ENCODE data around the gene ADRA2C. TPM values are rescaled to one million over a fixed set of nuclear protein-coding genes. Genes with fewer than 3 reads are reported as not detected.

ADRA2C gene
- total RNA-seq, 1 donor from 2014 or later, result 17.2 TPM

- intact Hi-C loops (cut with DNase I), result no loop called here
- peaks cover 6% of the 10 kb centered on the region for H3K9me3 ChIP-seq
- DNase-seq (ENCODE audit: extremely low spot score in 2 of 2), result no peak
- H3K36me3 ChIP-seq, result no peaks in the 10 kb centered on the region
- no peak overlapping the region for H3K27ac ChIP-seq
- H3K4me3 ChIP-seq, result no peak overlapping the region
- peaks cover 8% of the 10 kb centered on the region for H3K4me1 ChIP-seq
- TF ChIP-seq POLR2A (IDR thresholded peaks at IDR 0.05), result no peak
- TF ChIP-seq POLR2AphosphoS5 (IDR thresholded peaks at IDR 0.05; ENCODE audit: insufficient read depth in 1 of 2, low read depth in 1 of 2), result no peak
- TF ChIP-seq CTCF (IDR thresholded peaks at IDR 0.05), result no peak
- no peaks in the 10 kb centered on the region for H3K27me3 ChIP-seq
Observed at GRCh38 chr4:3719836-3720235, 46.3 kb upstream of the ADRA2C start.

GRCh38 chr4:3720466-3720865, 45.7 kb upstream of the ADRA2C start:
- intact Hi-C loops (cut with DNase I), result no loop called here
- H3K36me3 ChIP-seq, result no peaks in the 10 kb centered on the region
- TF ChIP-seq POLR2AphosphoS5 (IDR thresholded peaks at IDR 0.05; ENCODE audit: insufficient read depth in 1 of 2, low read depth in 1 of 2), result no peak
- no peak for TF ChIP-seq CTCF (IDR thresholded peaks at IDR 0.05)
- no peak for TF ChIP-seq POLR2A (IDR thresholded peaks at IDR 0.05)
- H3K9me3 ChIP-seq, result peaks cover 6% of the 10 kb centered on the region
- H3K4me3 ChIP-seq, result no peak overlapping the region
- peaks cover 12% of the 10 kb centered on the region for H3K4me1 ChIP-seq
- no peak overlapping the region for H3K27ac ChIP-seq
- DNase-seq (ENCODE audit: extremely low spot score in 2 of 2), result no peak
- H3K27me3 ChIP-seq, result no peaks in the 10 kb centered on the region

DNA sequence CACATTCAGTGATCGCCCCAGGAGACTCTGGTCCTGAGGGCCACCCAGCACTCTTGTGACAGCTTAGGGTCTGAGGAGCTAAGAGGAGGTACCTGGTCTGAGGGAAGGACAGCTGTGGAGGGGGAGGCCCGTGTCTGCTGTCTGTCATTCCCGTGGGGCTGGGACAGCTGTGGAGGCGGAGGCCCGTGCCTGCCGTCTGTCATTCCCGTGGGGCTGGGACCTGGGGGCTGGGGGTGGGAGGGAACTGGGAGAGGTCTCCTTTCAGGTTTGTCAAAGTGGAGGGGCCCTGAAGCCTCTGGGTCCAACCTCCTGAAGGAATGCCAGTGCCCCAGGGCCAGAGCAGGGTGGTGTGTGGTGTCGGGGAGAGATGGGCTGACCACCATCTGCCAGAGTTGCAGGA, 45.0 kb upstream of the ADRA2C start:
- no peak for DNase-seq (ENCODE audit: extremely low spot score in 2 of 2)
- no peaks in the 10 kb centered on the region for H3K27me3 ChIP-seq
- H3K4me1 ChIP-seq, result peaks cover 12% of the 10 kb centered on the region
- intact Hi-C loops (cut with DNase I), result no loop called here
- H3K36me3 ChIP-seq, result no peaks in the 10 kb centered on the region
- no peak overlapping the region for H3K4me3 ChIP-seq
- H3K9me3 ChIP-seq, result peaks cover 6% of the 10 kb centered on the region
- TF ChIP-seq POLR2A (IDR thresholded peaks at IDR 0.05), result no peak
- TF ChIP-seq CTCF (IDR thresholded peaks at IDR 0.05), result no peak
- TF ChIP-seq POLR2AphosphoS5 (IDR thresholded peaks at IDR 0.05; ENCODE audit: insufficient read depth in 1 of 2, low read depth in 1 of 2), result no peak
- no peak overlapping the region for H3K27ac ChIP-seq

- no peak for DNase-seq (ENCODE audit: extremely low spot score in 2 of 2)
- Histone ChIP-seq H3K27me3 (no peaks in the 10 kb centered on the region), H3K4me3 (no peak overlapping the region), H3K4me1 (peaks cover 12% of the 10 kb centered on the region), H3K36me3 (no peaks in the 10 kb centered on the region), H3K9me3 (peaks cover 6% of the 10 kb centered on the region), H3K27ac (no peak overlapping the region)
- intact Hi-C loops (cut with DNase I), result no loop called here
- TF ChIP-seq POLR2AphosphoS5 (IDR thresholded peaks at IDR 0.05; ENCODE audit: insufficient read depth in 1 of 2, low read depth in 1 of 2) (no peak), POLR2A (IDR thresholded peaks at IDR 0.05) (no peak), CTCF (IDR thresholded peaks at IDR 0.05) (no peak)
Observed at GRCh38 chr4:3721627-3722026, 44.6 kb upstream of the ADRA2C start.

DNA sequence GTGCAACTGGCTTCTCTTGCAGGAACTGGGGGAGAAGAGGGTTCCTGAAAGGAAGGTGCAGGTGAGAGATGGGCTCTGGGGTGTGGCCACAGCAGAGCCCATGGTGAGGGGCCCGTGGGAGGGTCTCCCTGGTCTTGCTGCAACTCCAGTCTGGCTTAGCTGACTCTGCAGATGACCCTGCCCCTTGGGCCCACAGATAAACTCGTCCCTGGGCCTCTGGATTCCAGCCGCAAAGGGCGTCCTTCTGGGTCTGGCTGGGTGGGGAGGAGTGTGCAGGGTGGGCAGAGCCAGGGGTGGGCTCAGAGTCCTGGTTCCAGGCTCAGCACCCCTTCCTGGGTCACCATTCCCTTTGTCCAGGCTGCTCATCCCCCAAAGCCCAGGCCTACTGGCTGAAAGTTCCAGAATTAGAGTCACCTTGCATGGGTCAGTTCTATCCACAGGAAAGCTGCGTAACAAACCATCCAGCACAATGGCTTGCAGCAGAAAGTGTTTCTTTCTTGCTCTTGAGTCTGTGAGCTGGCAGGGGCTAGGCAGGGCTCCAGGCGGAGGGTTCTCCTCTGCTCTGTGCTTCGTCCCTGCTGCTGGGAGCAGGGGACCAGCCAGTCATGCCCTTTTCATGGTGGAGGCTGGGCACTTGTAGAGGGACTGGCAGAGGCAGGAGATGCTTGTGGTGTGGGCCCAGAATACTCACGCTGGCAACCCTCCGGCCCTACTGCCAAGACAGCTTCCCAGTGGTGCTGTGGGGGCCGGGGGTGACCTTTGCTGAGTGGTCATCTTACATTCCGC, 43.5 kb upstream of the ADRA2C start:
- H3K27me3 ChIP-seq, result no peaks in the 10 kb centered on the region
- no peak overlapping the region for H3K27ac ChIP-seq
- intact Hi-C loops (cut with DNase I), result no loop called here
- peaks cover 12% of the 10 kb centered on the region for H3K4me1 ChIP-seq
- H3K4me3 ChIP-seq, result no peak overlapping the region
- TF ChIP-seq CTCF (IDR thresholded peaks at IDR 0.05) (no peak), POLR2AphosphoS5 (IDR thresholded peaks at IDR 0.05; ENCODE audit: insufficient read depth in 1 of 2, low read depth in 1 of 2) (no peak), POLR2A (IDR thresholded peaks at IDR 0.05) (no peak)
- no peak for DNase-seq (ENCODE audit: extremely low spot score in 2 of 2)
- peaks cover 6% of the 10 kb centered on the region for H3K9me3 ChIP-seq
- H3K36me3 ChIP-seq, result no peaks in the 10 kb centered on the region
